GM18867 (cell line): ENCODE measurements around the gene GLI3.

Experiments used
- ATAC-seq: cut with Tn5 transposase; IDR thresholded peaks from one replicate; pipeline ENCODE4 v1.9.1; 2021; ENCODE audit warnings: mild to moderate bottlenecking, moderate library complexity; ENCODE audit not compliant: unreplicated experiment

The GLI3 gene

DNA sequence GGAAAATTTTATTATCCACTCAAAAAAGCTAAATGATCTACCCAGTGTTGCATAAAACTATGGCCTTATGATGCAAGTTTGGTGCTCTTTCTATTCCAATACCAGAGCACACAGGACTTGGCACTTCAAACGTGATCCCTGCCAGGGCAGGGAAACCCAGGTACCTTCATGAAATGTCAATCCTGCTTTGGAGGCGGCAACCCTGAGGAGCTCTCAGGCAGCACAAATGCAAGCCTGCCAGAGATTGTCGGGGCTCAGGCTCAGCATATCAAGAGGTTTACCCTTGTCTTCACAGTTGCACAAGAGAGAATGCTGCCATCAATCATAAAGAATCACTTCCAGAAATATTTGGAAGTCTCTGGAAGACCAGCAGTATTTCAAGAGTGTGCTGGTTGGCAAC, 151.5 kb downstream of the GLI3 start:
- no peak for ATAC-seq

DNA sequence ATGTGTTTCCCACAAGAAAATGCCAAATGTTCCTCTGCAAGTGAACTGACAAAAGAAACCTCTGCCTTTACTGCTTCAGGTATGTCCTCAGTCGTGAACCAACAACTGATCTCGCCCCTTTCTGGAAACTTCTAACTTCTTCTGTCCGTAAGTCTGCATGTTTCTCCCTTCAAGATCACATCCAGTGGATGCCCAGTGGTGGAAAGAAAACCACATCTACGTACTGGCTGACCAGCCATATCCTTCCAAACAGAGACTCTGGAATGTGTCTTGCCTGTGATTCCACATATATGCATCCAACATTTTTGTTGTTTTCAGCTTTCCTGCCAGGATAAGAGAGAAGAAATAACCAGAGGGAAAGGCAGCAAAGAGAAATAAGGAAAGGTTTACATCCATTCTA, 152.7 kb downstream of the GLI3 start:
- ATAC-seq: no peak

DNA sequence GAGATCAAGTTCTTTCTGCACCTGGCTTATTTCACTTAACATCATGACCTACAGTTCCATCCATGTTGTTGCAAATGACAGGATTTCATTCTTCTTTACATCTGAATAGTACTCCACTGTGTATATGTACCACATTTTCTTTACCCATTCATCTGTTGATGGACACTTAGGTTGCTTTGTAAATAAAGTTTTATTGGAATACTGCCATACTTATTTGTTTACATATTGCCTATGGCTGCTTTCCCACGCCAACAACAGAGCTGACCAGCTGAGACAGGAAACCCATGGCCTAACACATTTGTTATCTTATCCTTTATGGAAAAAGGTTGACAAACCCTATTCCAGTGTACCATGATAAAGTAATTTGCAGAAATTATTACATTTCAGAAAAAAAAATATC, 153.7 kb downstream of the GLI3 start:
- ATAC-seq: no peak

DNA sequence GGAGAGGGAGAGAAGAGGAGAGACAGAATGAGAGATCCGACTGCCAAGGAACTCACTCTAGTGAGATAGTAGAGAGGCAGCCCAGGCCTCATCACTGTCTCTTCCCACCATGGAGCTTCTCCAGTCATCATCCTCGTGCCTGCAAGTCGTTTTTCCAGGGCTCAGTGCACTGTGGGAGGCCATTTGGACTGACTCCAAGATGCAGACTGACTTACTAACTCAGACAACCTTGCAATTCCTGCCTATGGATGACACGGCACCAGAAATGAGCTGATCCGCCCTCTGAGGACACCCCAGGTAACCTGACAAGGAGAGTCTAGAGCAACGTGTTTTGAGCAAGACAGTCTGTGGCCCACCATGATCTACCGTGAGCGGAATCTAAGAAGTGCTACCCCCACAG, 154.9 kb downstream of the GLI3 start:
- ATAC-seq: no peak

DNA sequence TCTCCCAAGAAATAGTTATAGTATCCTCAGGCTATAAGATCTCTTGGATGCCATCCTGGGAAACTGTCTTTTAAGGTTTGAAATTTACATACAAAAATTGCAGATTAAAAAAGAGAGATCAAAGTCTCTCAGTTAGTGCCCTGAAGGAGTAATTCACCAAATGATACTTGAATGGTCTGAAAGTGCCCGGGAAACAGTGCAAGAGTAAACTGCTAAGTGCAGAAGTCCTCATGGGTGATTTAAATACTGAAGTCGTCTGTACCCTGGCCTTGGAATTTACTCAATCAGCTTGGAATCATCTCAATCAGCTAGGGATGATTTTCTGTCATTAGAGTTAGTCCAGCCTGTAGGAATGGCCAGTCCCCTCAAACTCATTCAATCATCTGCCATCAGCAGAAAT, 155.3 kb downstream of the GLI3 start:
- ATAC-seq: no peak

DNA sequence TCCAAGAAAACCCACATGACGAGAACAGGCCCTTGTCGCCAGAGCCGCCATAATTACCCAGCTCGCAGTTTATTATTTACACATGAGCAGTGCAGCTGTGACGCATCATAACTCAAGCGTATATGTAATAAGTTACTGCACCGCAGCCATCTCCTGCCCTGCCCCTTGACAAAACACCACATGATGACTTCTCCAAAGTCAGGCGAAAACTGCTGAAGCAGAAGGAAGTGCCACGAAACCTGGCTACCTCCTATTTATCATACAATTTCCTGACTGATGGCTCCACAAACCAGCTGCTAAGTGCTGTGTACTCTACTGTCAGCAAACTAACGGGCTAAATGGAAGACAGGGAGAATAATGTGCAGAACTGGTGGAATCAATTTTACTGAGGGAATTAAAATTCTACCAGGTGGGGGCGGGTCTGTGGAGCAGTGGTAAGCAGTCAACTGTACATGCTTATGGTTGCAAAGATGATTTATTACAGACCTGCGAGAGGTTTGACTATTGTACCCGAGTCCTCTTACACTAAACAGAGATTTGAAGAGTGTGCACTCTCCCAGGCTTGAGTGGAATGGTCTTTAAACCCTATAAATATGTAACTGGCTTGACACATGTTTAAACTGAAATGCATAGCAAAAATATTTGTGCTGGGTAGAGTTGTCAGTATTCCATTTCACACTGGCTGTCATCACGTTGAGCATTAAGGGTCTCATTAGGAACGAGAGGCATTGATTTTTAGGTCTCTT, 156.0 kb downstream of the GLI3 start:
- ATAC-seq: no peak

DNA sequence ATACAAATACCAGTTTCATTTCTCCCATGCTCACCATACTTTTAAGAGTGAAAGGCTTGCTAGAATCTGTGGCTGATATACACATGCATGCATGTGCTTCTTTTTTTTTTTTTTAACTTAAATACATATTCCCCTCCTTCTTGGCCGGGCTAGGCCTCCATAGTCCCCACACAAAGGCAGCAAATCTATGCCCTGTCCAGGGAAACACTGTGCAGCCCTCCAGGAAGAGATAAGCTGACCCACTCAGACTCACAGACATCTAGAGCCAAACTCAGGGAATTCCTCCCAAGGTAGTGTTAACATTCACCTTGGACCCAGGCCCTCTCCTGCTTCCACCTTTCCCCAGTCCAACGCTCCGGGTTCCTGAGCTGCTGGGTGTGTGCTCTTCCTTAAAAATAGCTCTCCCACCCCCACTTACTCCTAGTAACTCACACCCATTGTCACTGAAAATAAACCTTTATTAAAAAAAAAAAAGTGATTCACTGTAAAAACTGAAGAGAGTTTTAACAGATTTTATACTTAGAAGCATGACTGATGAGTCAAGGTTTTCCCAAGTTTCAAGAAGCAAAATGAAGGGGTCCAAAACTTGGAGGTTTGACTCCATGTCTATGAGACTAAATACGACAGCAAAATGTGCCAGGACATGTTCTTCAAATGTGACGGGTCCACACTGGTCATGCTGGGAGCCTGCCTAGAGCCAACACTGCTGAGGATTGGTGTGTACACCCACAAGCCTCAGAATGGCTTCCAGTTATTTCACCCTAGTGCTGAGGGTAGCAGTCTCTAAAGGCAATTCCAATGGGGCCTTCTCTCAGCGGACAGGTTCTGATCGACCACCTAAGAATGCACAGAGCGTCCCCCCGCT, 159.5 kb downstream of the GLI3 start:
- ATAC-seq: no peak

DNA sequence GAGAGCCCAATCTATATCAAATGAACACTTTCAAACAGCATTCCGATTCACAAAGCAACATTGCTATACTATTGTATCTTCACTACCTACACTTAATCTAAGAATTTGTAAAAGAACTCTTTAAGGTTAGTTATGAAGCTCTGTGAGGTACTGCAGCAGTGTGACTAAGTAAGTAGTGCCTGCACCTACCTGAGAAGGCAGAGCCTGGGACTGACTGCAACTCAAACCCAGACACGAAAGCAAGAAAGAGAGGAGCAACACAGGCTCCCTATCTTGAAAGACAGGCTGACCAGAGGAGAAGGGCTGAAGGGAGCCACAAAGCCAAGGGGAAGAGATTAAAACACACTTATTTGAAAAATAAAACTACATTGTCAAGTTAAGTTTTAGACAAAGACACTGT, 160.1 kb downstream of the GLI3 start:
- ATAC-seq: no peak

DNA sequence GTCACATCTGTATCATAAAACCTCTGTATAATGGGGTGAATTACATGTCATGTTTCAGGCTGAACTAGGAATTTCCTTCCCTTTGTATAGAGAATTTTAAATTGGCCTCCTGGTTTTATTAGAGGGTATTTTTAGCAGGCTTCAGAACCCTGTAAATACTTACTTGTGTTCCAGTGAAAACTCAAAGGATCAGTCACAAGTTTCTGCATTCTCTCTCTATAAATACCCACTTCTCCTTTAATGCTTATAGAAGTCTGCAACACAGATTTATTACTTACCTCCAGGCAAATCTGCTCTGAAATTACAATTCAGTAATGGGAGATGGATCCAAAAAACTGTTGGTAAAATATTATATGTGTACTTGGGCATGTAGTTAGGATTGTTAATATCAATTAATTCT, 161.6 kb downstream of the GLI3 start:
- ATAC-seq: no peak

DNA sequence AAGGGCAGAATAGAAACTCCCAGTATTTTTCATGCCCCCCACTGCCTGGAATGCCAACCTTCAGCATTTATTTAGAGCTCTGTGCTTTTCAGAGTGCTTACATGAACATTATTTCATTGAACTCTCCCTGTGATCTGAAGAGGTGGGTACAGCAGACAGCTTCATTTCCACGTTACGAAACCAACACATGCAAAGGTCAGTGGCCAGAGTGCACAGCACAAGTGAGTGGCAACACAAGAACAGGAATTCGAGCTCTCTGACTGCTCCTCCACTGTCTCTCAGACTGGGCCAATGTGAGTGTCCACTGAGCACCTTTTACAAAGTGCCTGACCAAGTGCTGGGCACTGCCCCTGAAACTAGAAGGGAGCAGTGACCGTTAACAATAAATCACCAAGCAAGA, 162.9 kb downstream of the GLI3 start:
- no peak for ATAC-seq

DNA sequence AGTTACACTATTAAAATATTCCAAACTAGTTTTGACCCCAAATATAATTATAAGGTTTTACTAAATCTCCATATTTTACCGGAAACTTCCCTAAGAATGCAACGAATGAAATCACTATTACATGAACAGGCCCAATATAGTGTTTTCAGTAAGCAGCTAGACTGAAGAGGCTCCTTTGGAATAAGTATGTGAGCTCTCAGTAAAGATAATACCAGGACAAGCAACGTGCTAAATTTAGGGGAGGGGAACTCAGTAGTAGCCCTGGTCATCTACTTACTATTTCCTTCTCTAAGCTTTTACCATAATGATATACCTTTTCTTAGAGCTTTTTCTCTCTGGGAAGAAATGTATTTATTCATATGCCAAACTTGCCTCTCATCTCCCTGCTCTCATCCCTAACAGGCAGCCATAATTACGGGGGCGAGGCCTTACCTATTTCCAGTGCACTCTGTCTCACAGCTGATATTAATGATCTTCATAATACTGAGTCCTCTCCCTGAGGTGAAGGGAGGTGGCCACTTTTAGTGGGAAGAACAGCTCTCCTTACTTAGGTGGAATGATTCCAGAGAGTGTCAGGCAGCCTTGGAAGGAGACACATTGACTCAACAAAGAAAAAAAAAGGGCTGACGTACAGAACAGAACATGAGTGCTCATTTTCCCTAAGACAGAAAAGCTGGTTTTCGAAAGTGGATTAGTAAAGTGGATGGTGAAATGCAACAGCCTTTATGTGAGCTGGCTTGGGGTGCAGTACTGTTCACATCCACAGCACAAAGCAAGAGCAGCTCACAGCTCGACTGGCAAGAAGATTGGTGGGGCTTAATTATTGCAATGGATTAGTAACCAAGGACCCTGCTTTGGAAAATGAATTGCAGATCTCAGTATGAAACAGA, 165.4 kb downstream of the GLI3 start:
- no peak for ATAC-seq

DNA sequence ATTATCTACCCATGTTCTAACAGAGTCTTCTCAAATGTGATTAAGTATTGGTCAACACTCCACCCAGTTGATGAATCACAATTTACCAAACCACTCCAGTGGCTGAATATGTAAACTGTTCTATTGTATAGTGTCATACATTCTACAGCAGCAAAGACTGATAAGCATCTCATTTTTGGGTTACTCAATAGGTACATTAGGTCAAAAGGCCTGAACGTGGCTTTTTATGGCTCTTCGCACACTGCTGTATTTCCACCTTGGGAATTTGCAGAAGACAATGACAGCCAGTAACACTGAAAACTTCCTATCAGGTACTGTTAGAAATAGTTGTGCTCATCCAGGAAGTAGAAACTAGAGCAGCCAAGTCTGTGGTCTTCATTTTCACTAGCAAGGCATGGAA, 166.9 kb downstream of the GLI3 start:
- ATAC-seq: no peak

DNA sequence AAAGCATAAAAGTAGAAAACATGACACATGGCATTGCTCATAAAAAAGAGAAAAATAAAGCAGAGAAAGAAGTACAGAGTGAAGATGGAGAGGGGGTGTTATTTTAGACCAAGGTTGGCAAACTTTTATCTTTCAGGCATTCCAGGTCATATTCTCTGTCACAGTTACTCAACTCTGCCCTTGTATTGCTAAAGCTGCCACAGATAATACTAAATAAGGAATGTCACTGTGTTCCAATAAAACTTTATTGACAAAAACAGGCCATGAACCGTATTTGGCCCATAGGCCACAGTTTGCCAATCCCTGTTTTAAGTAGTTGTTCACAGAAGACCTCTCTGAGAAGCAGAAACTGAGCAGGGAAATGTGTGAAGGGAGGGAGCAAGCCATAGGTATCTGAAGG, 167.4 kb downstream of the GLI3 start:
- no peak for ATAC-seq

DNA sequence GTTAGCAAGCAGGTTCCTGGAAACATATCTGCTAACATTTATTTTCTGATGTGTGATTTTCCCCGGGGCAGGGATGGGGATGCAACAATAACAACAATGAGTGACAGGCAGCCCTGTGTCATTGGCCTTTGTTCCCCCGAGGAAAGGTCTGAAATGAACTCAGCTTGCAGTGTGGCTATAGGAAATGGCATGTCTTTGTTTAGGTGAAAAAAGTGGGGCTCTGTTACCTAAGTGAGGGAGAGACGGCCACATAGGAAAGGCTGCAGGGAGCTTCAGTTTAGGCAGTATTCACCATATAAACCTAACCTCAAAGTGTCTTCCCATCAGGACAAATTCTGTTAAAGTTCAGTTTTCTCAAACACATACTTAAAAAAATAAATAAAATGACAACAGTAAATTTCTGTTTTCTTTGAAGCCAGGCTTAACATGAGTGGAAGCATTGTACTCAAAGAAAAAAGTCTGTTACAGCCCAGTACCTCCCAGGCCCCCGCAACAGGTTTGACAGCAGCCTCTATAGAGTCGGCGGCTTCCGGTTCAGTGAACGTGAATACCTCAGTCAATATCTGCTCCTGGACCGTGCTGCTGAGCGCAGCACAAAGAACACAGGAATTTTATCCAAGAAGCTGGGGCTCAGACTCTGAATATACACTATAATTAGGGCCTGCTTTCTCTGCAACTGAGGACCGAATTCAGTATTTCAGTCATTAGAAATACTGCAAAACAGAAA, 168.3 kb downstream of the GLI3 start:
- ATAC-seq: no peak

DNA sequence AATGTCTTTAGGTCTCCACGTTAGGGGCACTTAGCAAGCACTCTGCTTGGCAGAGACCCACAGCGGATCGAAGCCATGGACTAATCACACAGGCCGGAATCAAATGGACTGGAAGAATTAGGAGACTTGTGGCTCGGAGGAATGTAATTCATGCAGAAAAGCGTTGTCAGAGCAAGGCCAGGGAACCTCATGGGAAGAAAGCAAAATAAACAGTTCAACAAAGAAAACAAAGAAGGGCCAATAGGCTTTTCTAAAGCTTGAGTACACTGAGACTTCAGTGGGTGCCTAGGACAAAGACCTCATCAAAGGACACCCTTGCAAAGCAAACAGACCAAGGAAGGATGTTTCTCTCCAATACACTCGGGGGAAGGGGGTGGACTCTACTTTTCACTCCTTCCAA, 171.1 kb downstream of the GLI3 start:
- no peak for ATAC-seq

DNA sequence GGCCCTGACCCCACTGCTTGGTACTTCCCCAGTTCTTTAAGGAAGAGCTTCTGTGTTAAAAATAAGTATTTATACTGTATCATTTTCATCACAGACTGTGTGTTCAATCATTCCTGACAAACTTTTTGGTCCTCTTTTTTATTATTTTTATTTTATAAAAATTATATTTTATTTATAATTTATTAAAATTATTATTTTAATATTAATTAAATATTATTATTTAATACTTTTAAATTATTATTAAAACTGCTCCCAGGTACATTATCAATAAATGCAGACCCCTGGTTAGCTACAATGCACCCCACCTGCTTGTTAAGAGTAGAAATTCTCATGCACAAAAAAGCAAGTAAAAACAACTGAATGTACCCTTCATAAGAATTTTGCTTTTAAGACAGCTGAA, 172.0 kb downstream of the GLI3 start:
- ATAC-seq: no peak

DNA sequence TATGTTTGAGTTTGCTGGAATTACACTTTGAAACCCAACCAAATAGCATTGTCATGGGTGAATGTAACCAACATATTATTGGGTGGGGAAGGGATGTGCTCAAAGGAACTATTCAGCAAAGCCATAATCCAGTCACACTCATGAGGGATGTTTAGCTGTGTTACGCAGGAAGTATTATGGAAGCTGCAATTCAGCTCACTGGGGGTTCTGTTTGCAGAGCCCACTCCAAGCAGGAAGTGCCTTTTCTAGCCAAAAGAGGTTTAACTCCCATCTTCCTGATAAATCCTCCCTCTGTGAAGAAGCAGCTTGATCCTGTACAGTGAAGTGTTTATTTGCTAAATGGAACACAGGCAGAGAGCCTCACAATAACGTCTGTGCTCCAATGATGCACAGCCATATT, 172.5 kb downstream of the GLI3 start:
- no peak for ATAC-seq

DNA sequence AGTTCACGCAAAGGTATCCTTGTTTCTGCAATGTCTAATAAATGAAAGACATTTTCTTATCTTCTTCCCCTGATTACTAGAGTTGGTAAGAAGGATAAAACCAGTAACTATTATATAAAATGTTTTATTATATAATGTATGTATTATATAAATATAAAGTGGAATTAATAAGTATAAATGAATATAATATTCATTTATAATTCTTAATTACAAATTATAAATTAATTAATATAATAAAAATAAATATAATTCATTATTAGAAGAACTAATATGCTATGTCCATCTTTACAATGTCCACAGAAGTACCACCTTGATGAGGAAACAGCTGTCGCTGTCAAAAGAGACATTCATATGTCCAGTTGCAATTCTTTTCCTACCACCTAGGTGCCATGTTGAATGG, 177.7 kb downstream of the GLI3 start:
- ATAC-seq: no peak

DNA sequence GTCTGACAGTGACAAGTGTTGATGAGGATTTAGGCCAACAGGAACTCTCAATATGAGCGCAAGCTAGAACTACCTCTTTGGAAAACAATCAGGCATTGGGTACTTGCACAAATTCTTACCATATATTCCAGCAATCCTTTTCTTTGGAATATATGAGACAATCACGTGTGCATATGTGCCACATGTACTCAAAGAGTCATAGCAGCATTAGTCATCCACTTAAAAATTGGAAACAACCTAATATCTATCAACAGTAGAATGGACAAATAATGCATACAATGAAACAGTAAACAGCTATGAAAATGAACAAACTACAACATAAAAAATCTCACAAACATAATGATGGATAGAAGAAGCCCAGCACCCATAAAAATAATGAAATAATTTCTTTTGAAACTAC, 179.7 kb downstream of the GLI3 start:
- ATAC-seq: no peak

DNA sequence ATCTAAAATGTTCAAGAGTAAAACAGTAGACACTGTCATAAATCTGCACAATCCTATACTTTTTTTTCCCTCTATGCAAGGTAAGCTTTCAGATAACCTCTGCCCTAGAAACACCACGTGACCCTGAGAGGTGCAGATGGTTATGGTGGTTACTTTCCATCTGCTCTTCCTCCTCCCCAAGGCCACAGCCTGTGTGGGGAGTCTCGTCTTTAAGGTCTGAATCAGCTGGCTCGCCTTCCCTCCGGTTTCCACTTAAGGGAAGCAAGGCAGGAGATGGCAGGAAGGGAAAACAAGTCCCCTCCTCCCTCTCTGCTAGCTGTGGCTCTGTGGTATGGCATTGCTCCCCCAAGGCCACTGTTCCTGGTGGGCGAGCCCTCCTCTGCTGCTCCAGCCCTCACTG, 181.8 kb downstream of the GLI3 start:
- no peak for ATAC-seq

DNA sequence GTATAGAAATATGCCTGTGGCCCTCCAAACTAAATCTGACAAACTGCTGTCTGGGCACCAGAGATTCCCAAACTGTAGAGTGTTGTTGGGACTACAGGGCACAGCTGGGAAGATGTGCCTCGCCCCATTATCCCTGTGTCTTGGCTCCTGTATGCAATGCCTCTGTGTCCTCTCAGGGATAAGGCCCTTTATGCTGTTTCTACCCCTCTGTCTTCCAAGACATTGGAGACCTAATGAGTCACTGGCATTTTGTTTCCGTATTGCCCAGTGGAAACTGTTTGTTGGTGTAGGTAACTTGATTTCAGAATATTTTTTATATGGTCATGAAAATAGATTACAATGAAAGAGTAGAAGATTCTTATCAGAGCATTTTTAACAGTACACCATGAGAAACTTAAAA, 183.2 kb downstream of the GLI3 start:
- ATAC-seq: no peak
